ENCODE results near the gene DUOXA1. TPM values are rescaled to one million over a fixed set of nuclear protein-coding genes. Genes with fewer than 3 reads are reported as not detected.

DUOXA1 gene
- polyA plus RNA-seq, 2 donors, result 145 to 174 TPM

DNA sequence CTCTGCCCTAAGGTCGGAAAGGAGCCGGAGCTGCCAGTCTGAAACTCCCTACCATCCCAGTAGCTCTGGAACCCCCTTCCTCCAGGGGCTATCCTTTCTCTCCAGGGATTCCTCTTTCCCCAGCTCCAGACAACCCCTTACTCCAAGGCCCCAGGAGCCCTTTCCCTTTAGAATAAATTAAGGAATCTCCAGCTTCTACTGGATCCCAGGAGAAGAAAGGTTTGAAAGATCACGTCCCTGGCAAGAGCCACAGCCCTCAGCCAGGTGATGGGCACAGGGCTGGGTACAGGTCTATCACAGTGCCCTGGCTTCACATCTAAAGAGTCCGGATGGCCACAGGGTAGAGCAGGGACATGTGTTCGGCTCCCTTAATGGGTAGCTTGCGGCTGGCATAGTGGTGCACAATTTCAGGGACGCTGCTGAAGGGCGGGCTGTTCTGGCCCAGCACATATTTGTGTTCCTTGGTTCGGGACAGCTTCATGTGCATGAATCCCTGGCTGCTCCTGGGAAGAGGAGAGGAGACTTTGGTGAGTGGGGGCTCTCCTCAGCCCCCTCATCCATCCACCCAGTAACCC, 38.0 kb upstream of the DUOXA1 start:
- Histone ChIP-seq H3K27me3 (ENCODE audit: control insufficient read depth in 1 of 2, insufficient read depth in 2 of 2, low read length in 2 of 2) (no peaks in the 10 kb centered on the region), H3K9me3 (ENCODE audit: control insufficient read depth in 2 of 2, insufficient read depth in 1 of 2, low read depth in 1 of 2, low read length in 1 of 2) (no peaks in the 10 kb centered on the region), H3K36me3 (ENCODE audit: control insufficient read depth in 2 of 2, insufficient read depth in 2 of 2, low read length in 1 of 2) (peaks cover 0 to 12% of the 10 kb centered on the region in 2 donors), H3K4me1 (ENCODE audit: control insufficient read depth in 2 of 2, insufficient read depth in 2 of 2, low read length in 1 of 2) (peaks cover 3 to 7% of the 10 kb centered on the region in 2 donors), H3K4me3 (ENCODE audit: low read depth in 1 of 2, low read length in 2 of 2) (peak overlapping the region in 1 of 2 donors; percentile 54), H3K27ac (ENCODE audit: low read depth in 2 of 2, low read length in 1 of 2) (peak overlapping the region; percentile 96 to 97)
- WGBS, 2 donors, result 65% methylated on average over 9 of the region's 9 CpGs

DNA sequence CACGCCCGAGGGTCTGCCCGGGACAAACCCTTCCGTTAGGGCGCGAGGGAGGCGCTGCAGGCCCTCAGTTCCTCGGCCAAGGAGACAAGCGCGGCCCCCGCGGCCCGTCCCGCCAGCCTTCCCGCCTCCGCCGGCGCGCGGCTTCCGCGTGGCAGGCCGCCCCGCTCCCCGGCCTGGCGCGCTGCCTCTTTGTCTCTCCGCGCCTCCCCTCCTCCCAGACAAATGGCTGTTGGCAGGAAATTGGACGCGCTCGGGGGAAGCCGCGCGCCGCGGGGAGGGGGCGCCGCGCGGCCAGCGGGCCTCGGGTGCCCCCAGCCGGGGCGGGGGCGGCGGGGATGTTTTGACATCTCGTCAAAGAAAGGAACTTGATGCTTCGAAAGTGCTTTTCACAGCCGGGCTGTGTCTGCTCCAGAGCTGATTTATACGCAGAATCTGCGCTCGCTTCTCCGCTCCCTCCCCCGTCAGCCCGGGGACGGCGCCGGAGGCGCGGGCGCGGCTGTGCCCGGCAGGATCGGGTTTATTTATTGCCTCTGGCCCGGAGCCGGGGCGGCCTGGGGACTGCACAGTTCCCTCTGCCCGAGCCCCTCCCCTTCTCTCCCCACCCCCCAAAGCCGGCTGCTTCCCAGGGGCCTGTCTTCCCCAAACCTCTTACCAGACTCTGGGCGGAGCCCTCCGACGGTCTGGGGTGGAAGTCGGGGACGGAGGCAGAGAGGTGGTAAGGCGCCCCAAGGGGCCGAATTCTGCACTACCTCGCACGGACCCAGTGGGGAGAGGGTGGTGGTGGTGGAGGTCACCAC, 37.4 kb upstream of the DUOXA1 start:
- H3K27me3 ChIP-seq (ENCODE audit: control insufficient read depth in 1 of 2, insufficient read depth in 2 of 2, low read length in 2 of 2), result no peaks in the 10 kb centered on the region
- H3K36me3 ChIP-seq (ENCODE audit: control insufficient read depth in 2 of 2, insufficient read depth in 2 of 2, low read length in 1 of 2), result peaks cover 0 to 14% of the 10 kb centered on the region in 2 donors
- no peaks in the 10 kb centered on the region for H3K9me3 ChIP-seq (ENCODE audit: control insufficient read depth in 2 of 2, insufficient read depth in 1 of 2, low read depth in 1 of 2, low read length in 1 of 2)
- peaks cover 3 to 11% of the 10 kb centered on the region in 2 donors for H3K4me1 ChIP-seq (ENCODE audit: control insufficient read depth in 2 of 2, insufficient read depth in 2 of 2, low read length in 1 of 2)
- peak overlapping the region; percentile 54 for H3K4me3 ChIP-seq (ENCODE audit: low read depth in 1 of 2, low read length in 2 of 2)
- 0 to 1% methylated on average over 60 to 79 of the region's 79 CpGs for WGBS, 2 donors
- H3K27ac ChIP-seq (ENCODE audit: low read depth in 2 of 2, low read length in 1 of 2), result peak overlapping the region; percentile 96 to 97

DNA sequence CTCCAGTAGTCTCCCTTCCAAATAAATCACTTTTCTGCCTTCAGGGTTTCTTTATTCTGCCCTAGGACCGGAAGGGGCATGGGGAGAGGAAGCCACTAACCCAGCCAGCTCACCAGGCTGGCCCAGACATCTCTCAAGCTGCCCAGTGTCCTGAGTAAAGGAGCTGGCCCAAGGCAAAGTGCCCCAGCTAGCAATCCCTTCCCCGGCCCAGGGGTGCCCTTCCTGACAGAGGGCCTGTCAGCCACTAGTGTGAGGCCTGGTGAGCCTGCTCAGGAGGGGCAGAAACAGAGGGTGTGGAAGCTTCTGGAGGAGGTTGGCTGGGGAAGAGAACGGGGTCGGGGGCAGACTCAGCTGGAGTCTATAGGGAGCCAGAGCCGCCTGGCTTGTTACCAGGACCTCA, 35.9 kb upstream of the DUOXA1 start:
- H3K36me3 ChIP-seq (ENCODE audit: control insufficient read depth in 2 of 2, insufficient read depth in 2 of 2, low read length in 1 of 2), result peaks cover 0 to 19% of the 10 kb centered on the region in 2 donors
- H3K4me1 ChIP-seq (ENCODE audit: control insufficient read depth in 2 of 2, insufficient read depth in 2 of 2, low read length in 1 of 2), result peaks cover 3 to 22% of the 10 kb centered on the region in 2 donors
- no peaks in the 10 kb centered on the region for H3K9me3 ChIP-seq (ENCODE audit: control insufficient read depth in 2 of 2, insufficient read depth in 1 of 2, low read depth in 1 of 2, low read length in 1 of 2)
- H3K4me3 ChIP-seq (ENCODE audit: low read depth in 1 of 2, low read length in 2 of 2), result no peak overlapping the region
- 69 to 70% methylated on average over 5 of the region's 5 CpGs for WGBS, 2 donors
- peak overlapping the region; percentile 62 to 97 for H3K27ac ChIP-seq (ENCODE audit: low read depth in 2 of 2, low read length in 1 of 2)
- H3K27me3 ChIP-seq (ENCODE audit: control insufficient read depth in 1 of 2, insufficient read depth in 2 of 2, low read length in 2 of 2), result no peaks in the 10 kb centered on the region

DNA sequence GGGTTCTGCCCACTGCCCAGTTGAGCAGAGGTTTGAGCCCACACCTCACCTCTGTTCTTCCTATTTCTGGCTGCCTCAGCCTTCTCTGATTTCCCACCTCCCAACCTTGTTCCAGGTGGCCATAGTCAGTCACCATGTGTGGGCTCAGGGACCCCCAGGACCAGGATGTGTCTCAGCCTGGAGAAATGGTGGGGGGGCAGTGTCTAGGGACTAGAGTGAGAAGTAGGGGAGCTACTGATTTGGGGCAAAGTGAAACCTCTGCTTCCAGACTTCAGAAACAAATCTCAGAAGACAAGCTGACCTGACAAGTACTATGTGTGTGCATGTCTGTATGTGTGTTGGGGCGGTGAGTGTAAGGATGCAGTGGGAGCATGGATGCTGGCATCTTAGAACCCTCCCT, 35.2 kb upstream of the DUOXA1 start:
- H3K4me1 ChIP-seq (ENCODE audit: control insufficient read depth in 2 of 2, insufficient read depth in 2 of 2, low read length in 1 of 2), result peaks cover 3 to 23% of the 10 kb centered on the region in 2 donors
- no peak overlapping the region for H3K4me3 ChIP-seq (ENCODE audit: low read depth in 1 of 2, low read length in 2 of 2)
- H3K36me3 ChIP-seq (ENCODE audit: control insufficient read depth in 2 of 2, insufficient read depth in 2 of 2, low read length in 1 of 2), result peaks cover 0 to 19% of the 10 kb centered on the region in 2 donors
- no peaks in the 10 kb centered on the region for H3K27me3 ChIP-seq (ENCODE audit: control insufficient read depth in 1 of 2, insufficient read depth in 2 of 2, low read length in 2 of 2)
- H3K9me3 ChIP-seq (ENCODE audit: control insufficient read depth in 2 of 2, insufficient read depth in 1 of 2, low read depth in 1 of 2, low read length in 1 of 2), result no peaks in the 10 kb centered on the region
- peak overlapping the region; percentile 62 to 97 for H3K27ac ChIP-seq (ENCODE audit: low read depth in 2 of 2, low read length in 1 of 2)
- 75 to 78% methylated on average over 1 of the region's 1 CpG for WGBS, 2 donors

DNA sequence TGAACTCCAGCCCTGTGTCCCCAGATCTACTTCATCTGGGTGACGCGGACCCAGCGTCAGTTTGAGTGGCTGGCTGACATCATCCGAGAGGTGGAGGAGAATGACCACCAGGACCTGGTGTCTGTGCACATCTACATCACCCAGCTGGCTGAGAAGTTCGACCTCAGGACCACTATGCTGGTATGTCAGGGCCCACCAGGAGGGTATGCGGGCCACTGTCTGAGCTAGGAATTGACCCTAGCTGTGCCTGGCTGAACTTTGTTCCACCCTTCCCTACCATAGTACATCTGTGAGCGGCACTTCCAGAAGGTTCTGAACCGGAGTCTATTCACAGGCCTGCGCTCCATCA, 33.8 kb upstream of the DUOXA1 start:
- Histone ChIP-seq H3K4me1 (ENCODE audit: control insufficient read depth in 2 of 2, insufficient read depth in 2 of 2, low read length in 1 of 2) (peaks cover 3 to 26% of the 10 kb centered on the region in 2 donors), H3K27ac (ENCODE audit: low read depth in 2 of 2, low read length in 1 of 2) (peak overlapping the region; percentile 94 to 96), H3K4me3 (ENCODE audit: low read depth in 1 of 2, low read length in 2 of 2) (no peak overlapping the region), H3K27me3 (ENCODE audit: control insufficient read depth in 1 of 2, insufficient read depth in 2 of 2, low read length in 2 of 2) (no peaks in the 10 kb centered on the region), H3K9me3 (ENCODE audit: control insufficient read depth in 2 of 2, insufficient read depth in 1 of 2, low read depth in 1 of 2, low read length in 1 of 2) (no peaks in the 10 kb centered on the region), H3K36me3 (ENCODE audit: control insufficient read depth in 2 of 2, insufficient read depth in 2 of 2, low read length in 1 of 2) (peaks cover 0 to 23% of the 10 kb centered on the region in 2 donors)
- WGBS, 2 donors, result 80 to 88% methylated on average over 9 of the region's 9 CpGs

DNA sequence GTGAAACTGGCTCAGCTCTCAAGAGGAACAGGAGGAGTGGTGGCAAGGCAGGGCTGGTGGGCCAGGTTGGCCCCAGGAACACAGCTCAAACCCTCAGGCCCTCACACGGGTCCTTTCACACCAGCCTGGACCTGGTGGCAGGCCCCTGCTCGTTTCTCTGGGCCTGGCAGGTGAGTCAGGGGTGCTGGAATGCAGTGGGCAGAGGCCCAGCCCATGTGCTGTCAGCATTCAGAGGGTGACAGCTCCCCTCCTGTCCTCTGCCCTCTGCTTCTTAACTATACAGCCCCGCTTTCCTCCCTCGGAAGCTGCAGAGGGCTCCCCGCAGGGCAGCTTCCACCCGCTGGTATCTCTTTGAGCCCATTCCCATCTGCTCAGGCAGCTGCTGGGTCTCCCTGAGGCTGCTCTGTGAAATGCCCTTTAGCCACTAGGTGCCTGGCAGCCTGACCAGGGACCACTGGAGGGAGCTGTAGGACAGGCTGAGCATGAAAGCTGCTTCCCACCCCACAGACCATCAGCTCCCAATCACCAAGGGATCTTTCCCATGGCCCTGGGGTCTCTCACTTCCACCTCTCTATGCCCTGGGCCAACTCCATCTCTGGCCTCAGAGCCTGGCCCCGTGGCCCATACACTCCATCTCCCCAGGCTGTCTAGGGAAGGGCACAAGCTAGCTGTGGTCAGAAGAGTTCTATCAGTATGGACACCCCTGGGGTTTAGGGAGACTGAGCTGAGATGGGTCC, 33.3 kb upstream of the DUOXA1 start:
- peaks cover 0 to 23% of the 10 kb centered on the region in 2 donors for H3K36me3 ChIP-seq (ENCODE audit: control insufficient read depth in 2 of 2, insufficient read depth in 2 of 2, low read length in 1 of 2)
- peak overlapping the region; percentile 94 to 96 for H3K27ac ChIP-seq (ENCODE audit: low read depth in 2 of 2, low read length in 1 of 2)
- H3K9me3 ChIP-seq (ENCODE audit: control insufficient read depth in 2 of 2, insufficient read depth in 1 of 2, low read depth in 1 of 2, low read length in 1 of 2), result no peaks in the 10 kb centered on the region
- H3K4me3 ChIP-seq (ENCODE audit: low read depth in 1 of 2, low read length in 2 of 2), result no peak overlapping the region
- WGBS, 2 donors, result 7 to 10% methylated on average over 7 of the region's 7 CpGs
- H3K4me1 ChIP-seq (ENCODE audit: control insufficient read depth in 2 of 2, insufficient read depth in 2 of 2, low read length in 1 of 2), result peaks cover 3 to 26% of the 10 kb centered on the region in 2 donors
- no peaks in the 10 kb centered on the region for H3K27me3 ChIP-seq (ENCODE audit: control insufficient read depth in 1 of 2, insufficient read depth in 2 of 2, low read length in 2 of 2)

DNA sequence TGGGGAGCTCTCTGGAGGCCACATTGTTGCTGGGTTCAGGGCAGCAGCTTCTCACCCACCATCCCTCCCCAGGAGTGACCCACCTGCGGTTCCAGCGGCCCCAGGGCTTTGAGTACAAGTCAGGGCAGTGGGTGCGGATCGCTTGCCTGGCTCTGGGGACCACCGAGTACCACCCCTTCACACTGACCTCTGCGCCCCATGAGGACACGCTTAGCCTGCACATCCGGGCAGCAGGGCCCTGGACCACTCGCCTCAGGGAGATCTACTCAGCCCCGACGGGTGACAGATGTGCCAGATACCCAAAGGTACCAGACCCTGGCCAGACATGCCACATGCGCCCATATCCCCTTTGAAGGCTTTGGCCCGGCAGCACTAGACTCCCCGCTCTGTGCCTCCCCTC, 32.0 kb upstream of the DUOXA1 start:
- Histone ChIP-seq H3K4me3 (ENCODE audit: low read depth in 1 of 2, low read length in 2 of 2) (no peak overlapping the region), H3K4me1 (ENCODE audit: control insufficient read depth in 2 of 2, insufficient read depth in 2 of 2, low read length in 1 of 2) (peaks cover 3 to 26% of the 10 kb centered on the region in 2 donors), H3K27me3 (ENCODE audit: control insufficient read depth in 1 of 2, insufficient read depth in 2 of 2, low read length in 2 of 2) (no peaks in the 10 kb centered on the region), H3K36me3 (ENCODE audit: control insufficient read depth in 2 of 2, insufficient read depth in 2 of 2, low read length in 1 of 2) (peaks cover 0 to 23% of the 10 kb centered on the region in 2 donors), H3K27ac (ENCODE audit: low read depth in 2 of 2, low read length in 1 of 2) (peak overlapping the region; percentile 94 to 96), H3K9me3 (ENCODE audit: control insufficient read depth in 2 of 2, insufficient read depth in 1 of 2, low read depth in 1 of 2, low read length in 1 of 2) (no peaks in the 10 kb centered on the region)
- WGBS, 2 donors, result 87 to 89% methylated on average over 14 of the region's 14 CpGs

DNA sequence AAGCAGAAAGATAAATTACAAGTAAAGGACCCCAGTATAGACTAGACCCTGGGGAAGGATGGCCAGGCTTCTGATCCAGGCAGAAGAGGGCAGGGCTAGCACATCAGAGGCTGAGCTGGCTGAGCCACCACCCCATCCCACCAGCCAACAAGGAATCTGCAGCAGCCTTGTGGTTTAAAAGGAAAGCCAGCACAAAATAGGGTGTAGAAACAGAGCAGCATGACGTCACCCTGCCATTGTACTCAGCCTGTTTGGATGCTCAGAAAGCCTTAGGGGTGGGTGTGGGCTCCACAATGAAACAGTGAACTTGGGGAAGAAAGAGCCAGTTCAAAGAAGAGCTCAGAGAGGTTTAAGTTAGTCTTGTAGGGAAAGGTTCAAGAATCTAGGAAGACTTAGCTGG, 28.3 kb upstream of the DUOXA1 start:
- 35 to 41% methylated on average over 1 of the region's 1 CpG for WGBS, 2 donors
- H3K4me1 ChIP-seq (ENCODE audit: control insufficient read depth in 2 of 2, insufficient read depth in 2 of 2, low read length in 1 of 2), result peaks cover 0 to 31% of the 10 kb centered on the region in 2 donors

DNA sequence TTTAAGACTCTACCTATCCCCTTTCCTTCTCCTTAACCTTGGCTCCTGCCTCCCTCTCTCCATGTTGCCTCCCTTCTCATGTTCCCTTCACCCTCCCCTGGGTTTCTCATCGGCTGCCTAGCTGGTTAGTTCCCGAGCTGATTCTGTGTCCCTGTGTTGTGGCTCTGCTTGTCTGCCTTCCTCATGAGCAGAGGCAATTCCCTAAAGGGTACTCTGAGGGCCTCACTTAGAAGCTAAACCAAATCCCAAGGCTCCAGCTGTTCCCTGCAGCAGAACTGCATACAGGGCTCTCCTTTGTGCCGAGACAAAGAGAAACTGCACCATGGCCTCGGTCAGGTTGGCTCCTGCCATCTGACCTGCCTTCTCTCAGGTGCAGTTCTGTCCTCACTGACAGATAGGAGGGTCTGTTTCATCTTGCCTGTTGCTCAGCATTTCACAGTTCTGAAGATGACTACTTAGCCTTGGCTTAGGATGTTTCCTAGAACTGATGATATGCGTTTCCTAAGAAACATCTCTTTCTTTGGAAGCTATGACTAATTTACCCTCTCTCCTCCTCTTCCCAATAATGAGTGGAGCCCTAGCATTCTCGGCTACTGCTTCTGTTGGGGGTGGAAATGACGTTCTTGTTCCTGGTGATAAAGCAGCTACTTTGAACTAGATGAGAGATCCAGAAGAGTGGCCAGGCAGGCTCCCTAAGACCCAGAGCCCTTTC, 27.2 kb upstream of the DUOXA1 start:
- Histone ChIP-seq H3K4me3 (ENCODE audit: low read depth in 1 of 2, low read length in 2 of 2) (no peak overlapping the region), H3K27ac (ENCODE audit: low read depth in 2 of 2, low read length in 1 of 2) (peak overlapping the region; percentile 80 to 91), H3K9me3 (ENCODE audit: control insufficient read depth in 2 of 2, insufficient read depth in 1 of 2, low read depth in 1 of 2, low read length in 1 of 2) (no peaks in the 10 kb centered on the region), H3K36me3 (ENCODE audit: control insufficient read depth in 2 of 2, insufficient read depth in 2 of 2, low read length in 1 of 2) (peaks cover 5 to 31% of the 10 kb centered on the region in 2 donors), H3K27me3 (ENCODE audit: control insufficient read depth in 1 of 2, insufficient read depth in 2 of 2, low read length in 2 of 2) (no peaks in the 10 kb centered on the region), H3K4me1 (ENCODE audit: control insufficient read depth in 2 of 2, insufficient read depth in 2 of 2, low read length in 1 of 2) (peaks cover 0 to 25% of the 10 kb centered on the region in 2 donors)
- 46 to 70% methylated on average over 7 of the region's 7 CpGs for WGBS, 2 donors

More for the DNA sequence above, 28.3 kb upstream of the DUOXA1 start:
- Histone ChIP-seq H3K9me3 (ENCODE audit: control insufficient read depth in 2 of 2, insufficient read depth in 1 of 2, low read depth in 1 of 2, low read length in 1 of 2) (no peaks in the 10 kb centered on the region), H3K4me3 (ENCODE audit: low read depth in 1 of 2, low read length in 2 of 2) (no peak overlapping the region), H3K36me3 (ENCODE audit: control insufficient read depth in 2 of 2, insufficient read depth in 2 of 2, low read length in 1 of 2) (peaks cover 0 to 26% of the 10 kb centered on the region in 2 donors), H3K27ac (ENCODE audit: low read depth in 2 of 2, low read length in 1 of 2) (peak overlapping the region; percentile 80 to 91), H3K27me3 (ENCODE audit: control insufficient read depth in 1 of 2, insufficient read depth in 2 of 2, low read length in 2 of 2) (no peaks in the 10 kb centered on the region)

All from esophagus (tissue), 2 donors.